SH-SY5Y (cell line): ENCODE data around the gene TTL.

ENCODE experiments used
- GATA2 ChIP-seq: IDR thresholded peaks from 2 replicates; pipeline ENCODE4 v1.6.1; 2011; ENCODE audit warnings: mild to moderate bottlenecking, low read depth, low read length
- GATA3 ChIP-seq: IDR thresholded peaks from 2 replicates; pipeline ENCODE4 v1.6.1; 2011; ENCODE audit warnings: low read depth, mild to moderate bottlenecking, low read length, moderate library complexity

- TF ChIP-seq GATA3 = no peak
- no peak for TF ChIP-seq GATA2
Measured at GRCh38 chr2:112472547-112473263, 9.3 kb upstream of the TTL start.
